GM21515 (cell line): ENCODE data around the gene SAMD4A.

Experiments
- ATAC-seq: cut with Tn5 transposase; IDR thresholded peaks from one replicate; pipeline ENCODE4 v1.9.1; 2021; ENCODE audit not compliant: unreplicated experiment

SAMD4A gene

DNA sequence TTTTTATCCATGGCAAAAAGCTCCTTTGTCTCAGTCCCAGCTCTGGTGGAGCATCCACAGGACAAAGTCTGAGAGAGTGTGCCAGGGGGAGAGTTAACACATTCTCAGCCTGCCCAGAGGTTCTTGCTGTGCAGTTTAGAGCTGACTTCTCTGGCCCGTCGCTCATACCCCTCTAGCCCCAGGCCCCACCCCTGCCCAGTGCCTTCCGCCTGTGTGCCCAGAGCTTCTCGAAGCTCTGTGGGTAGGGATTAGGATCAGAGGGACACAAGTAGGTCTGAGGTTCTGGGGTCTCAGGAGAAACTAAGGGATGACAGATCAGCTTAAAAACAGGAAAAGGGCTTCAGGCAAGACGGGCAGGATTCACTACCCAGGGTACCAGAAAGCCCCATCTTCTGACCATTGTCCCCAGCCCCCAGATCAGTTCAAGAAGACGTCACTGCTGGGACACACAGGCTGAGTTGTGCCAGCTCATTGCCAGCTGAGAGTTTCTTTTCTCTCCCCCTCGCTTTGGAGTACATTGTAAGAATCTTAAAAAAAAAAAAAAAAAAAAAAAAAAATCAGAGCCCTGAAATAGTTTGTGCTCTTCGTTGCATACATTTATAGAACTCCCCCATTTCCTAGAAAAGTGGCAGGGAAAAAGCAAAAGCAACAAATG is 208.7 kb downstream of the SAMD4A start:
- ATAC-seq = no peak

GRCh38 chr14:54776361-54777001 is 209.6 kb downstream of the SAMD4A start:
- ATAC-seq = no peak

DNA sequence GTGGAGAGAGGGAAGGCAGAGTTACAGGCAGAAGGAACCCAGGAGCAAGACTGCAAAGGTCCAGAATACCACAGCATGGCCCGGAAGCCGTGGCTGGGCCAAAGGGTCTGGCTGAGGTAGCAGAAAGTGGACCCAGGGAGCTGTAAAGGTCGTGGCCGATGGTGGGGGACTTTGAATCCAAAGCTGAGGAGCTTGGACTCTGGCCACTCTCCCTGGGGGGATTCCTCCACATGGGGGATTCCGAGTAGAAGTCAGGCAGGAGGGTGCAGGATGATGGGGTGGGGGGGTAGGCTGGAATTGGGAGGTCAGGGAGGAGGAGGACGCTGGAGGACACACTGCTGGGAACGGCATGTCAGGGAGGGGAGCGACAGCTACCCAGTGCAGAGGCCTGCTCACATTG is 210.5 kb downstream of the SAMD4A start:
- ATAC-seq = no peak

DNA sequence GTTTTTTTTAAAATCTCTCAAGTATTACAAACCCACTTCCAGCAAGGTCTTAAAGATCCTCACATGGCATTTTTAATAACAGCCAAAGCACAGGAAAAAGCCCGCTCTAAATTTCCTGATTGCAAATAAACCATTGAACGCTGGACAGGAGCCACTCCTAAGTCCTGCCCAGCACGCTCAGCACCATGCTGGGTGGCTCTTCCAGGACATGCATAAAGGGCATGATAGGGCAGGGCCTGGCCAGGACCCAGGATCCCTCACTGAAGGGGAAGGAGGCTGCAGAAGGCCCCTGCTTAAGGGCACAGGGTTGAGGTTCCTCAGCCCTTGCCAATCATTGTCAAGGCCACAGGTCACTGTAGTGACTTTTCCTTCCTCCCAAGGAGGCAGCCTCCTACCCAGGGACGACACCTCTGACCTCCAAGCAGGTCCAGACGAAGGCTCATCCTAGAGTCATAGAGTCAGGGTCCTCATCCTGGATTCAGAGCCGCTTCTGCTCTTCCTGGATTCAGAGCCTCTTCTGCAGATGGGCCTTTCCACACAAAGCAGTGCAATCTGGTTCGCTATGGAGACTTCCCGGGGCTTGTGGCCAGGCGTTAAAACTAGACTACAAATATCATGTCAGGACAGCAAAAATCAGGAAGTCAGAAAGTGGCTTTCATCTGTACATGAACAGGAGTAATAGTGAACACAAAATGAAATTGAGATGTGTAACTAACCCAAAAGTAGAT is 211.9 kb downstream of the SAMD4A start:
- no peak for ATAC-seq

DNA sequence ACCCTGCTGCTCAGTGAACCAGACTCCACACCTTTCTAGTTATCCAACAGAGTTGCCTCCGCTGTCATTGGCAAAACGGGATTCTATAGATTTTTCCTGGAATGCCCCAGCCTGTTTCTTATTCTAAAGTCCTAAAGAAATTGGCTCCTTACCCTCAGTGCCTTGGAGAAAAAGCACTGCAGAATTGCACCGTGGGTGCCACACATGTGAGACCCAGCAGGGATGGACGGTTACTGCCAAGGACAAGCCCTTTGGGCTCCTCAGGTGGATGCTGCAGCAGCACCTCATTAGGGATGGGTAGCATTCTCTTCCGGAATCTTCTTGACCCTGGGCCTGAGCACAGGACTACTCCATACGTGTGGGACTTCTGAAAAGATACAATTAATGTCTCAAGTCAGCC is 214.2 kb downstream of the SAMD4A start:
- no peak for ATAC-seq

DNA sequence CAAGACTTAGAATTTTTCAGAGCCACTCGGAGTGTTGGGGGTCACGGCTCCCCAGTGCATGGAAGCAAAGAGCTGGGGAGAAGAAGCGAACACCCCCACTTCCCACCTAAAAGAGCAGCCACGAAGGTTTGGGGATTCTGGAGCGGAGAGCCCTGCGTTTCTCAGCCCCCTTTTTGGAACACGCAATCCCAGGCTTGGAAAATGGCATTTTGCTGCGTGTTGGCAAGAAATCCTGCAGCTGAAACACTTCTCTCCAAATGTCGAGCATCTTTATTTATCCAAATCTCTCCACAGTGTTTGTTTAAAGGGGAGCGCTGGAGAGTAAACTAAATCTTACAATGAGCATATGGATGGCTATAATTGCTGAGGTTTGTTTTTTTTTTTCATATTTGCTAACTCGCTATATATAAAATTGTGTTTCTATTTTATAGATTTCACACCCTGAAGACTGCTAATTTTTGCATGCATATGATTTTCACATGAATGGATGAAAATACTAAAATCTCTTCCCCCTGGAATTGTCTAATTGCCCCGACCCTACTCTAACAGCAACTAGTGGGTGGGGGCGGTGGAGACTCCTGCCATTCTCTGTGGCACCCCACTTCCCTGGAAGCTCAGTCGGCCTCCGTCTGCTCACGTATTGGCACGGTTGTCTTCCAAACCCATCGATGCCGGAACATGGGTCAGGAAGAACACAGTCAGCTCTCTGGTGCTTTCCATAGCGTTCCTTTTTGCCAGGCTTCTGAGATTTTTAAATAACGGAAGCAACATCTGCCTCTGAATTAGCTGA is 215.2 kb downstream of the SAMD4A start:
- no peak for ATAC-seq

DNA sequence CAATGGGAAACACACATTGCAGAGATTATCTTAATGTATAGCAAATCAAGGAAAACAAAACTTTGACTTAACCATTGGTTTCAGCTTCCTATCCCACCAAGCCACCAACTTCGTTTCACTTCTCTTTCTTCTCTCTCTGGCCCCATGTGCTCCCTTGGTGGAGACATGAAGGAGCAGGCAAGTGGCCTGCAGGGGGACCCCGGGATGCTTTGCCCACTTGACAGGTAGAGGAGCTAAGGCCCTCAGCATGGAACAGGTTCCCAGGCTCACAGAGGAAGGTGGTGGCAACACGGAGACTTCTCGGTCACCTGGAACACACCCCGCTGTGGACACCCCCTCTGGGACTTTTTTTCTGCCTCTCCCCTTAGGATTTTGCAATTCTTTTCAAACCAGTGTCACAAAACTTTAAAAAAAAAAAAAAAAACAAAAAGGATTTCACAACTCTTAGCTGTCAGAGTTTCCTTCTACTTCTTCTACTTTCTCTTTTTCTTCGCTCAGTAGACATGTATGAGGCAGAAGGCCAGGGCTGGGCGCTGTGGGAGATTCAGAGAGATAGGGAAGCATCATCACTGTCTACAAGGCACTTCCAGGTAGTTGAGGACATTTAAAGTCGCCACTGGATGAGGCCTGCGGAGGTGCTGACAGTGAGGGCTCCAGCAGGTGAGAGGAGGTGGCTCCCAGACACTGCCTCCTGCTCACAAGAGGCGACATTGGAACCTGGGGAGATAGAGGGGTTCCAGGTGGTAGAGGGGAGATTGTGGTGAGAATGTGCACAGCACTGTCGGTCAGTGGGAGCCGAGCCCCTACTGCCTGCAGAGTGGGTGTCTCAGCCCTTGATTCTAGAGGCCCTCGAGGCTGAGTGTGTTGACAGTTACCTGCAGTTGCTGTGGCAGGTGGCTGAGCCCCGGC is 216.1 kb downstream of the SAMD4A start:
- peak; percentile 87 for ATAC-seq

GRCh38 chr14:54783660-54784015 is 216.7 kb downstream of the SAMD4A start:
- ATAC-seq = no peak

- ATAC-seq = no peak
Observed at GRCh38 chr14:54784060-54784459, 217.1 kb downstream of the SAMD4A start.

DNA sequence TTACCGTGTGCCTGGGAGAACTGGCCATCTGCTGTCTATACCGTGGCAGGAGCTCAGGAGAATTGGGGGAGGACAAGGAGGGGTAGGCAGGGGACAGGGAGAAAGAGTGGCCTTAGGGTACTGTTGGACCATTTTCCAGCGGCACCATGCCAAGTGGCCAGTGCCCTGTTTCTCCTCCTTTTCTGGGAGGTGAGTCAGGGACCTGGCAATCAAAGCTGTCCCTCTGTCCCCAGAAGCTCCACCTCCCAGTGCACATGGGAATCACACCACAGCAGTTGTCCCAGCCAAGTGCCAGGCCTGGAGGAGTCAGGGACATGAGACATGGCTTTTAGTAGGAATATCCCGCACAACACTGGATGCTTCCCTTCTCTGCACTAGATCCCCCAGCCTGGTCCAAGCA is 217.7 kb downstream of the SAMD4A start:
- no peak for ATAC-seq

- ATAC-seq = no peak
Observed at GRCh38 chr14:54785136-54785777, 218.3 kb downstream of the SAMD4A start.

DNA sequence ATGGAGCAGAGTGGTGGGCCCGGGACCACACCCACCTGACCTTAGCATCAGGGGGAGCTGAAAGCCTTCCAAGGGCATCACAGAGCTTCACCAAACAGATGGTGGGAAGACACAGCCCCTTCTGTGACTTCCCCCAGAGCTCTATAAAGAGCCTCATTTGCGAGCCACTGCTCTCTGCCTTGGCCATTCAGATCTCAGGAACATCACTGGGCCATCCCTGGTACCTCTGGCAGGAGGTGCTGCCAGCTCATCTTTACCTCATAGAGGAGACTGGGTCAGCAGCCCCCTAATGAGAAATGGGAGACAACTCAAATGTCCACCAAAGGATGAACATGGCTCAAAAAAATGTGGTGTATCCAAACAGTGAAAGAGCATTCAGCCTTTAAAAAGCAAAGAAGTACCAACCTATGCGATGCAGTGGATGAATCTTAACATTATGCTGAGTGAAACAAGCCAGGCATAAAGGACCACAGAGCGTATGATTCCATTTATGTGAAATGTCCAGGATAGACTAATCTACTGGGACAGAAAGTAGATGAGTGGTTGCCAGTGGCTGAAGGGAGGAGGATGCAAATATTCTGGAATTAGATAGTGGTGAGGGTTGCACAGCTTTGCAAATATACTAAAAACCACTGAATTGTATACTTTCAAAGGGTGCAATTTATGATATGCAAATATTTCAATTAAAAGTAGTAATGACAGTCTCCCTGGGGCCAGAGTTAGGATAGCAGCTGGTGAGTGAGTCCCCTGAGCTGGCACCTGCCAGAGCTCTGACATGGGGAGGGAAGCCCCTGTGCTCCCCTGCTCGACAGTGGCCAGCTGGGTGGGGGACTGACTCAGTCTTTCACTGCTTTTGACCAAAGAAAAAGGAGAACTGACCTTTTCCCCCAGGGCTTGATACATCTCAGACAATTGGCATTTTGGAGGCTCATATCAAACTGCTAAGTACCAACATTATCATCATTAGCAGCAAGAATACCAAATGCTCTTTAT is 219.1 kb downstream of the SAMD4A start:
- ATAC-seq = no peak

GRCh38 chr14:54786838-54787237 is 219.9 kb downstream of the SAMD4A start:
- no peak for ATAC-seq

DNA sequence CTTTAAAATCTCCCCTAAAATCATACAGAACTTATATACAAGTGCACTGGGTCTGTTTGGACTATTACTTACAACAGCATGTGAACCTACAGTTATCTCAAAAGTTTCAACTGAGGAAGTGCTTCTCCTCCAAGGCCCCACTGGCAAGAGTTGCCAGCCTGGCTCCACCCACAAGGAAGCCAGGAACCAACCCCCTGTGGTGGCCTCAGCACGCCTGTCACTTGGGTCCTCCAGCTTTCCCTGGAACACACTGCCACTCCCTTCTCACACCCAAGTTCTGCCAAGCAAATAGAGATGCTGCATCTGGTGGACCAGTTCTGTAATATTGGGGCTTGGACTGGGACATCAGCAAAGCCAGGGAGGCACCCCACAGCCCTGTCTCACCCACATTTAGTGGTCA is 220.3 kb downstream of the SAMD4A start:
- no peak for ATAC-seq

GRCh38 chr14:54788701-54789100 is 221.8 kb downstream of the SAMD4A start:
- ATAC-seq = no peak

DNA sequence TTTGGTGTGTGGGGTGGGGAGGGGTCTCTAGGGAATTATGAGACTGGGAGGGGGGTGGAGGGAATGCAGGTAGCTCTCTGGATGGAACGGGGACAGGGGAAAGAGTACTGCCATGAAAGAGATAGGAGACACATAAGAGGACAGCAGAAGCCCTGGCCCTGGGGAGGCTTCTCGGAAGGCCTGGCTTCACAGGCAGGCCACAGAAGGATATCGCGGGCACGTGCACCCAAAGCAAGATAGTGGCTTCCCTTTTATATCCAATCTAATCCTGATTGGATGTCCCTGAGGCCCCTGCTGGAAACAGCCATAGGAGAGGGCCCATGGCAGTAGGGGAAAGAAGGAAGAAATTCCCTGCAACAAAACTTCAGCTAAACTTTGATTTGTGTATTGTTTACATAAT is 222.2 kb downstream of the SAMD4A start:
- no peak for ATAC-seq

DNA sequence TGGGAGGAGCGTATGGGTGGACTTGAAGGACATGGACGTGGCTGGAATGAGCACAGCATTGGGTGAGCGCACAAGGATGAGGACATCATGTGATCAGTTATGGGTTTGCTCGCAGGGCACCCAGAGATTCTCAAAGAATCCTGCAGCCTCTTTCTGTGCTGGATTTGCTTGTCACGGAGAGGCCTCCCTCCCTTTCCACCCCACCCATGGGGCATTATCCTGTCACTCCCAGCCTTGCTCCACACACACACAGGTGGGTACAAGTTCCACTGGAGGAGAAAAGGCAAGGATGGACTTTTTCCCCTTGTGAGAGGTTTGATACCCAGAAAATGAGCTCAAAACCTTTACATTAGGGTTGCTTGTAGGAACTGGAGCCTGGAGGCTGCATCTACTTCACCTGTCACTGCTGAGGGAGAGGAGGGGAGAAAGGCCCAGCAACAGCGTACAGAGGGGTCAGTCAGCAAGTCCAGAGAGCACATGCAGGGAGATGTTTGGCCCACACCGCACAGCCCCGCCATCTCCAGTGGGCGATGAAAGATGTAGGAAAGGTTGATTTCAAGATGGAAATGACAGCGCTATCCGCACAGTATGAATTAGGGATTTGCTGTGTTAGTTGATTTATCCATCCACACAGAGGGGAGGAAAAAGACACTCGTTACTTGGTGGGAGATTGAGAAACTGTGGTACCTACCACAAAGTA is 223.0 kb downstream of the SAMD4A start:
- ATAC-seq = no peak

DNA sequence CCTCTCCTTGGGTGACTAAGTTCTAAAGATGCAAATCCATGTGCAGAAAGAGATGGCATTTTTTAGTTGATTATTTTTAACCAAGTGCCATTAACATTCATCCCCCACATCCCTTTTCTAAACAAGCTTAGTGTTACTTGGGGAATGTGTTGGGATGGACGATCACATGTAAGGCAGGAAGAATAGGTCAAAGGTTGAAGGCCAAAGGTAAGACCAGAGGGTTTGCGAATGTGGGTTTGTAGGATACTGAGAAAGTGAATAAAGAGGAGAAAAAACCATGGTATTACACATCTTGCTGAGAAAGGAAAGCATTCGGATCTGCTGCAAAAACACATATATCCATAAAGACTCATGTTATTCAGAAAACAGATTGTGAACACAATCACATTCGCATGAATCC is 224.1 kb downstream of the SAMD4A start:
- no peak for ATAC-seq
